SK-N-MC (cell line): ENCODE measurements around the gene KLHDC3.

Experiments
- EZH2 ChIP-seq: fragments of 200-600 bp; sonication (generic); IDR thresholded peaks from one replicate; pipeline ENCODE4 v1.6.1; 2017; ENCODE audit warnings: antibody characterized with exemption
- FOXP2 ChIP-seq: optimal IDR thresholded peaks from 2 replicates; pipeline ENCODE3; 2011; ENCODE audit warnings: mild to moderate bottlenecking, moderate library complexity; ENCODE audit not compliant: insufficient read depth; ENCODE audit errors: extremely low read length, control extremely low read depth
- POLR2AphosphoS5 ChIP-seq: IDR thresholded peaks from 2 replicates; pipeline ENCODE4 v1.6.1; 2012; ENCODE audit warnings: mild to moderate bottlenecking, low read depth, low read length, borderline replicate concordance

GRCh38 chr6:43045371-43045930 is 31.4 kb downstream of the KLHDC3 start:
- TF ChIP-seq POLR2AphosphoS5 (no peak), EZH2 (no peak), FOXP2 (no peak)
